Stimulated activated naive CD8-positive, alpha-beta T cell treated with anti-CD3 and anti-CD28 coated beads, Interleukin-15, amount 100 ng/mL, for 72 hours (primary cell): ENCODE measurements around the gene GRIP2.

Source experiments
- ATAC-seq: fragments of 150-1000 bp; cut with Tn5 transposase; 2 replicates; pipeline ENCODE4 v1.10.0; 2021; ENCODE audit warnings: mild to moderate bottlenecking, moderate library complexity
- DNase-seq, 2 donors: peaks; one replicate each; pipeline ENCODE4 v3.0.0; 2021 to 2022
- H3K27ac Mint-ChIP-seq, 2 donors: one replicate each; pipeline ENCODE4 v1.8.0; 2022; ENCODE audit warnings: mild to moderate bottlenecking in 2 of 2, mixed read lengths in 2 of 2, moderate library complexity in 2 of 2
- H3K27me3 Mint-ChIP-seq: one replicate; pipeline ENCODE4 v1.8.0; 2022; ENCODE audit warnings: mixed read lengths
- H3K4me1 Mint-ChIP-seq: one replicate; pipeline ENCODE4 v1.8.0; 2022; ENCODE audit warnings: mild to moderate bottlenecking, mixed read lengths
- H3K4me3 Mint-ChIP-seq, 2 donors: one replicate each; pipeline ENCODE4 v1.8.0; 2022; ENCODE audit warnings: mild to moderate bottlenecking in 2 of 2, mixed read lengths in 2 of 2, moderate library complexity in 1 of 2
- H3K9me3 Mint-ChIP-seq, 2 donors: one replicate each; pipeline ENCODE4 v1.8.0; 2022; ENCODE audit warnings: mixed read lengths in 2 of 2

The GRIP2 gene

DNA sequence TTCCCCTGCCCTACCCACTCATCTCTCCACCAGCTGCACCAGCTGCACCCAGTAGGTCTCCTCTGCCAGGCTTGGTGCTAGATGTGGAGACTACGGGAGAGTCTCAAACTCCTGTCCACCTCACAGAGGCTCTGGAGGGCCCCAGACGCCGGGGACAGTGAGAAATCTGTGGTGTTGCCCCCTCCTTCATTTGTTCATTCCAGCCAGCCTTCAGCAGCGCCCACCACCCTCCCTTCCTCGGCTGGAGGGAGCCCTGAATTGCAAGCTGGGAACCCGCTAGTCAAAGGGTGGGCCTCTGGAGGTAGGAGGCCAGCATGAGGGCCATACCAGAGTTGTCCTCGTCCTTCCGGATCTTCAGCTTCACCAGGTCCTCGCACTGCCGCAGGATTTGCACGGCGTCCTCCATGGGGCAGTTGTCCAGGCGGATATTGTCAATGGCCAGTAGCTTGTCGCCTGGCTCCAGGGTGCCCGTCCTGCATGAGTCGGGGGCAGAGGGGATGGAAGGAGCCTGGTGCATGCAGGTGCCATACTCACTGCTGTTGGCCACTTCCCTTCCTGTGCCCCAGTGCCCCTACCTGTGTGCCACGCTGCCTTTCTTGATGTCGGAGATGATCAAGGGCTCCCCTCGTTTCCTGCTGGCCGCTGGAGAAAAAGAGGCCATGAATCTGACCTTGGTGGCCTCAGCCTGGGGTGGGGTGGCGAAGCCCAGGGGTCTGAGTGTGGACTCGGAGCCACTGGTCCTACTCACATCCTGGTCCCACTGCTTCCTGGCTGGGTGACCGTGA lies 29.1 kb downstream of the GRIP2 start:
- Mint-ChIP-seq H3K27ac (no peak overlapping the region), H3K4me3 (no peak overlapping the region), H3K4me1 (peaks cover 15% of the 10 kb centered on the region), H3K27me3 (peaks cover 6% of the 10 kb centered on the region), H3K9me3 (no peaks in the 10 kb centered on the region)
- DNase-seq: no peak
- no peak for ATAC-seq

- no peak overlapping the region for H3K4me3 Mint-ChIP-seq
- H3K27me3 Mint-ChIP-seq: peaks cover 17% of the 10 kb centered on the region
- peaks cover 15% of the 10 kb centered on the region for H3K4me1 Mint-ChIP-seq
- DNase-seq (no peak), ATAC-seq (no peak)
- H3K27ac Mint-ChIP-seq: no peak overlapping the region
- H3K9me3 Mint-ChIP-seq: no peaks in the 10 kb centered on the region
Measured at GRCh38 chr3:14509796-14510100, 30.4 kb downstream of the GRIP2 start.

DNA sequence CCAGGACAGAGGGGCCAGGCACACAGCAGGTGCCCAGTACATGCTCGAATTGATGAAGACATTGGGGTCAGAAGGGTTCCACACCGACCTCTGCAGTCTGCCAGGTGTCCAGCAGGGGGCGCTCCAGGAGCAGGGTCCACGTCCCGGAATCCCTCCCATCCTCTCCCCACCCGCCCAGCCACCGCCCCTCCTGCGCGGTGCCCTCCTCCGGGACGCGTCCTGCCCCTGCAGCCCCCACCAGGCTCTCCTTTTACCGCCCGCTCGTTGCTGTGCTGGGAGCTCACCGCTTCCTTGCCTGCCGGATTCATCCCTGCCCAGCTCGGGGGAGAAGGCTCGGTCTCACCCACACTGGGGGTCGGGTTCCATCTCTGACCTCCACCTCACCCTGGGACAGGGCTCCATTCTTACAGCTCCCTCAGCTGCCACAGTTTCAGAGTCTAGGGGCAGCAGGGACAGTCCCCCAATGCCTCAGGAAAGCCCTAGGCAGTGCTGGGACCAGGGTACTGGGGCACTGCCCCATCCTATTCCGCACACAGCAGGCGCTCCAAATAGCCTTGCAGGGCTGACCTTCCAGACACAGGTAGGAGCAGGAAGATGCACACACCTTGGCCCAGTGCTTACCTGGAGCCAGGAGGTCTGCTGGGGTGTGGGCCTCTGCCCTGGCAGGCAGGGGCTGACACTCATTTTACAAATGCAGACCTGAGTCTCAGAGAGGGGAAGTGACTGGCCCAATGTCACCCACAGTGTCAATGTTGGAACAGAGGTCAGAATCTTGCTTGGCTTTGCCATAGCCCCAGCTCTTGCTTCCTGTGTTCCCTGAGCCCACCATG lies 31.0 kb downstream of the GRIP2 start:
- H3K9me3 Mint-ChIP-seq: no peaks in the 10 kb centered on the region
- H3K27me3 Mint-ChIP-seq: peaks cover 21% of the 10 kb centered on the region
- no peak overlapping the region for H3K4me3 Mint-ChIP-seq
- ATAC-seq (peak; percentile 69), DNase-seq (peak; percentile 66 to 70)
- peaks cover 15% of the 10 kb centered on the region for H3K4me1 Mint-ChIP-seq
- H3K27ac Mint-ChIP-seq: no peak overlapping the region

DNA sequence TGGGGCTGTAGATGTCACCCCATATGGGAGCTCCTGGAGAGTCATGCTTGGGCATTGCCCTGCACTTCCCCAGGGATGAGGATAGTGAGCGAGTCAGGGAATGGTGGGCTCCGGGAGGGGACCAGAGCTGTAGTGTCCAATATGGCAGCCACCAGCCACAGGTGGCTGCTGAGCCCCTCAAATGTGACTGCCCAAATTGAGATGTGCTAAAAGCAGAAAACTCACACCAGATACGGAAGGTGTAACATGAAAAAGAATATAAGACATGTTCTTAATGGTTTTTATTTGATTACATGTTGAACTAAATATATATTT lies 31.7 kb downstream of the GRIP2 start:
- ATAC-seq: no peak
- no peak overlapping the region for H3K27ac Mint-ChIP-seq

GRCh38 chr3:14507757-14508504 lies 32.2 kb downstream of the GRIP2 start:
- Mint-ChIP-seq H3K4me3 (no peak overlapping the region), H3K9me3 (peaks cover 6 to 9% of the 10 kb centered on the region in 2 donors), H3K4me1 (peaks cover 15% of the 10 kb centered on the region), H3K27me3 (peaks cover 21% of the 10 kb centered on the region), H3K27ac (no peak overlapping the region)
- DNase-seq: no peak
- no peak for ATAC-seq

More for the DNA sequence above, 31.7 kb downstream of the GRIP2 start:
- peaks cover under 1 to 3% of the 10 kb centered on the region in 2 donors for H3K9me3 Mint-ChIP-seq
- peaks cover 21% of the 10 kb centered on the region for H3K27me3 Mint-ChIP-seq
- H3K4me1 Mint-ChIP-seq: peaks cover 15% of the 10 kb centered on the region
- no peak for DNase-seq
- H3K4me3 Mint-ChIP-seq: no peak overlapping the region

- Mint-ChIP-seq H3K27ac (no peak overlapping the region), H3K9me3 (peaks cover 12 to 15% of the 10 kb centered on the region in 2 donors), H3K4me1 (peaks cover 15% of the 10 kb centered on the region), H3K27me3 (peaks cover 21% of the 10 kb centered on the region), H3K4me3 (no peak overlapping the region)
- DNase-seq (no peak), ATAC-seq (no peak)
Measured at GRCh38 chr3:14507305-14507741, 32.8 kb downstream of the GRIP2 start.

- Mint-ChIP-seq H3K4me1 (peaks cover 15% of the 10 kb centered on the region), H3K27ac (no peak overlapping the region), H3K9me3 (peaks cover 12 to 19% of the 10 kb centered on the region in 2 donors), H3K4me3 (no peak overlapping the region), H3K27me3 (peaks cover 21% of the 10 kb centered on the region)
- ATAC-seq (no peak), DNase-seq (no peak)
Measured at GRCh38 chr3:14506626-14507304, 33.4 kb downstream of the GRIP2 start.

DNA sequence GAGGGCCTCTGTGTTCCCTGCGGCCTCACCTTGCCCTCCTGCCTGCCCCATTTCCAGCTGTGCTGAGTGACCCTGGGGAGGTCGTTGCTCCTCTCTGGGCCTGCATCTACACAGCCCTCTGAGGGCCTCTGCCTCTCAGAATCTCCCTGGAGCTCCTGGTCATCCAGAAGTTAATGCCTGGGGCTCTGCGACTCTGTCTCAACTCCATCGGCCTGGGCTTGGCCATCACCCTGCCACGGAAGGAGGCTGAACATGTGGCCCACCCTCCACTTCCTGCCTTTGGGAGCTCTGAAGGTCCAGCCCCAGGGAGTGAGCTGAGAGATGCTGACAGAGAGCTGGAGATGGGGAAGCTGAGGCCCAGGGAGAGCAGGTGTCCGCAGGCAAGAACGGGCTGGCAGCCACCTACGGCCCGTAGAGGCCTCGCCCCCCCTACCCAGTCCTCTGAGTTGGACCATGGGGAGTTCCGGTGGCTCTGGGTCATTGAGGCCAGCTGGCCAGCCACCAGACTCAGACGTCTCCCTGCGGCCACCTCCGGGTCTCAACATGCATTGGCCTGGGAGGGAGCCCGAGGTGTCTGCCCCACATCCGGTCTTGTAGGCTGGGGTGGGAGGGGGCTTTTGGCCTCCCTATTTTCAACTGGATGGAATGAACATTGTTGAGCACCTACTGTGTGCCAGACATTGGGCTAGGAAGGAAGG lies 34.2 kb downstream of the GRIP2 start:
- ATAC-seq (no peak), DNase-seq (no peak)
- Mint-ChIP-seq H3K4me3 (no peak overlapping the region), H3K4me1 (peaks cover 15% of the 10 kb centered on the region), H3K9me3 (peaks cover 12 to 24% of the 10 kb centered on the region in 2 donors), H3K27ac (no peak overlapping the region), H3K27me3 (peaks cover 21% of the 10 kb centered on the region)

DNA sequence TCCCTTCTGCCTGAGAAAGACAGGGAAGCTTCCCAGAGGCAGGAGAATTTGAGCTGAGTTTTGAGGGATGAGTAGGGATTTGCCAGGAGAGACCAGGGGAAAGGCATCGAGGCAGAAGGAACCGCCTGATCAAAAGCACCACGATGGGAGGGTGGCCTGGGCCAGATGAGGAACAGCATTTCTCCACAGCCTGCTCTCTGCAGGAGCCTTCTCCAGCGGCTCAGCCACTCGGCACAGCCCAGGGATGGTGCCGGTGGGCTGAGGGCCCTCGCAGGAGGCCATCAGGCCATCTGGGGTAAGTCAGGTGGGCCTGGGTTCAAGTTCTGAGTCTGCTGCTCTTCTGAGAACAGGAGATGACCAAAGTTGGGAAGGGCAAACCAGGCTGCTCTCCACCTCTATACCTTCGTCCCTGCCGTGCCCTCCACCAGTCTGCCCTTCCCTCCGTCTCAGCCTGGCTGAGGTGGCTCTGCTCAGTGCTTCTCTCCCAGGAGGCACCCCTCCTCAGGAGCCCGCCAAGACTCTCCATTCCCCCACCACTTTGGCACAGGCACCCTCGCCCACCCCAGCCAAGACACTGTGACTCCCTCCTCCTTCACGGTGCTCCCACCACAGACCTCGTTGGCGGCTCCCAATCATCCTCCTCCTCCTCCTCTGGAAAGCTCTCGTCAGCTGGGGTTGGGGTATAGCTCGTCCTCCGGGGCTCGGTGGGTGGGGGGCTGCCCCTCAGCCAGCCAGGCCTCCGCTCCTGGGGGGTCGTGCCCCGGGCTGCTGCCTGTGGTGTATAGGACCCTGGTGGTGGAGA lies 34.9 kb downstream of the GRIP2 start:
- ATAC-seq: peak; percentile 8
- H3K27ac Mint-ChIP-seq: peak overlapping the region in 1 of 2 donors; percentile 5
- H3K27me3 Mint-ChIP-seq: peaks cover 21% of the 10 kb centered on the region
- H3K4me3 Mint-ChIP-seq: no peak overlapping the region
- H3K9me3 Mint-ChIP-seq: peaks cover 13 to 28% of the 10 kb centered on the region in 2 donors
- no peak for DNase-seq
- H3K4me1 Mint-ChIP-seq: peaks cover 15% of the 10 kb centered on the region

DNA sequence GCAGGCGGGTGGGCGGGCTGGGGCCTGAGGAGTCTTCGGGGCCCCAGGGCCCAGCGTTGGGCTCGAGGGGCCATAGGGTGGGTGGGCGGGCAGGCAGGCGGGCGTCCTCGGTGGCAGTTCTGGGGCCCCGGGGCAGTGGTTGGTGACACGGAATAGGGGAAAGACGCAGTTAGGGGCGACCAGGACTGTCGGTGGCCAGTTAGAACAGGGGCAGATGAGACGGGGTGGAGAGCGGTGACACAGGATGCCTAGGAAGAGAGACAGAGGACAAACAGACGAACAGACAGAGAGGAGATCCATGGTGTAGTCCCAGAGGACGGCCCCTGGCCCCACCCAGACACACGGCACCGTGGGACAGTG lies 36.5 kb downstream of the GRIP2 start:
- DNase-seq (no peak), ATAC-seq (no peak)
- Mint-ChIP-seq H3K27me3 (peaks cover 21% of the 10 kb centered on the region), H3K4me3 (no peak overlapping the region), H3K4me1 (peaks cover 8% of the 10 kb centered on the region), H3K9me3 (peaks cover 18 to 28% of the 10 kb centered on the region in 2 donors), H3K27ac (peak overlapping the region in 1 of 2 donors; percentile 44)

- Mint-ChIP-seq H3K27me3 (peaks cover 21% of the 10 kb centered on the region), H3K27ac (no peak overlapping the region), H3K4me3 (no peak overlapping the region), H3K4me1 (peaks cover 3% of the 10 kb centered on the region), H3K9me3 (peaks cover 18 to 28% of the 10 kb centered on the region in 2 donors)
- ATAC-seq: no peak
- no peak for DNase-seq
Measured at GRCh38 chr3:14503033-14503705, 37.0 kb downstream of the GRIP2 start.

GRCh38 chr3:14502472-14502871 lies 37.7 kb downstream of the GRIP2 start:
- no peak for DNase-seq
- no peaks in the 10 kb centered on the region for H3K4me1 Mint-ChIP-seq
- no peak for ATAC-seq
- H3K4me3 Mint-ChIP-seq: no peak overlapping the region
- peaks cover 27% of the 10 kb centered on the region for H3K27me3 Mint-ChIP-seq
- peaks cover 18 to 28% of the 10 kb centered on the region in 2 donors for H3K9me3 Mint-ChIP-seq
- no peak overlapping the region for H3K27ac Mint-ChIP-seq

- peaks cover 6 to 13% of the 10 kb centered on the region in 2 donors for H3K9me3 Mint-ChIP-seq
- H3K4me1 Mint-ChIP-seq: no peaks in the 10 kb centered on the region
- ATAC-seq: no peak
Measured at GRCh38 chr3:14497321-14497720, 42.8 kb downstream of the GRIP2 start.

GRCh38 chr3:14496351-14496750 lies 43.8 kb downstream of the GRIP2 start:
- Mint-ChIP-seq H3K4me1 (no peaks in the 10 kb centered on the region), H3K27ac (no peak overlapping the region), H3K9me3 (peaks cover 6 to 8% of the 10 kb centered on the region in 2 donors), H3K4me3 (no peak overlapping the region), H3K27me3 (peaks cover 13% of the 10 kb centered on the region)
- ATAC-seq (no peak), DNase-seq (no peak)

More at GRCh38 chr3:14497321-14497720, 42.8 kb downstream of the GRIP2 start:
- H3K4me3 Mint-ChIP-seq: no peak overlapping the region
- peak overlapping the region; percentile 16 to 40 for H3K27ac Mint-ChIP-seq
- DNase-seq: no peak
- peaks cover 13% of the 10 kb centered on the region for H3K27me3 Mint-ChIP-seq
